GM23338 (cell line): ENCODE measurements around the gene DHRS12. TPM values are rescaled to one million over a fixed set of nuclear protein-coding genes. Genes with fewer than 3 reads are reported as not detected.

Experiments
- ATAC-seq: fragments of 200-7000 bp; cut with Tn5 transposase; 3 replicates; pipeline ENCODE4 v1.9.1; 2020
- DNase-seq: peaks from one replicate; pipeline ENCODE4 v3.0.0-alpha.2; 2015; ENCODE audit warnings: low spot score
- H2AFZ ChIP-seq: fragments of 200-600 bp; sonication (generic); 2 replicates; pipeline ENCODE4 v1.8.0; 2016; ENCODE audit warnings: antibody characterized with exemption, mild to moderate bottlenecking, moderate library complexity
- H3F3A ChIP-seq: fragments of 200-600 bp; sonication (generic); replicated peaks from 2 replicates; pipeline ENCODE4 v1.8.0; 2017; ENCODE audit warnings: antibody characterized with exemption, mixed run types, low read depth
- H3K27ac ChIP-seq: fragments of 200-600 bp; sonication (generic); 2 replicates; pipeline ENCODE4 v1.6.1; 2016; ENCODE audit warnings: low read depth
- H3K27me3 ChIP-seq: fragments of 200-600 bp; sonication (generic); 2 replicates; pipeline ENCODE4 v1.8.0; 2016; ENCODE audit warnings: mild to moderate bottlenecking, mixed run types, moderate library complexity; ENCODE audit not compliant: insufficient read depth
- H3K36me3 ChIP-seq: fragments of 200-600 bp; sonication (generic); 2 replicates; pipeline ENCODE4 v1.8.0; 2016; ENCODE audit warnings: mild to moderate bottlenecking; ENCODE audit not compliant: insufficient read depth
- H3K4me1 ChIP-seq: fragments of 200-600 bp; sonication (generic); 2 replicates; pipeline ENCODE4 v1.8.0; 2016; ENCODE audit warnings: mild to moderate bottlenecking, moderate library complexity; ENCODE audit not compliant: insufficient read depth
- H3K4me2 ChIP-seq: fragments of 200-600 bp; sonication (generic); 2 replicates; pipeline ENCODE4 v1.7.1; 2017; ENCODE audit warnings: mixed run types
- H3K4me3 ChIP-seq: fragments of 200-600 bp; sonication (generic); 2 replicates; pipeline ENCODE4 v1.6.1; 2016; ENCODE audit warnings: mixed run types
- H3K79me2 ChIP-seq: fragments of 200-600 bp; sonication (generic); replicated peaks from 2 replicates; pipeline ENCODE4 v1.8.0; 2017; ENCODE audit warnings: mild to moderate bottlenecking; ENCODE audit not compliant: insufficient read depth
- H3K9me2 ChIP-seq: fragments of 200-600 bp; sonication (generic); 2 replicates; pipeline ENCODE4 v1.8.0; 2017; ENCODE audit not compliant: insufficient read depth
- H4K20me1 ChIP-seq: fragments of 200-600 bp; sonication (generic); replicated peaks from 2 replicates; pipeline ENCODE4 v1.8.0; 2017; ENCODE audit warnings: mild to moderate bottlenecking; ENCODE audit not compliant: insufficient read depth
- H3K27ac Mint-ChIP-seq: 2 replicates; pipeline ENCODE4 v1.8.0; 2020; ENCODE audit warnings: inconsistent platforms, mild to moderate bottlenecking, moderate library complexity, mixed read lengths
- H3K27me3 Mint-ChIP-seq: 3 replicates; pipeline ENCODE4 v1.8.0; 2022; ENCODE audit warnings: low read depth, mild to moderate bottlenecking, moderate library complexity, mixed read lengths, inconsistent platforms; ENCODE audit not compliant: insufficient read depth, poor library complexity
- H3K36me3 Mint-ChIP-seq: 3 replicates; pipeline ENCODE4 v1.8.0; 2021; ENCODE audit warnings: low read depth, mild to moderate bottlenecking, inconsistent platforms, moderate library complexity, mixed read lengths
- H3K4me1 Mint-ChIP-seq: 3 replicates; pipeline ENCODE4 v1.8.0; 2020; ENCODE audit warnings: mild to moderate bottlenecking, inconsistent platforms, mixed read lengths
- H3K4me3 Mint-ChIP-seq: 3 replicates; pipeline ENCODE4 v1.8.0; 2021; ENCODE audit warnings: moderate library complexity, mild to moderate bottlenecking, inconsistent platforms, mixed read lengths
- H3K9me3 Mint-ChIP-seq: 3 replicates; pipeline ENCODE4 v1.8.0; 2020; ENCODE audit warnings: moderate library complexity, mild to moderate bottlenecking, inconsistent platforms, mixed read lengths
- CREB1 ChIP-seq: fragments of 250-450 bp; sonication (Bioruptor Pico); IDR thresholded peaks from 2 replicates; pipeline ENCODE4 v1.5.0; 2020; ENCODE audit warnings: low read depth, mild to moderate bottlenecking, moderate library complexity
- CTCF ChIP-seq, 2 experiments: fragments of 200-600 bp in 1 of 2; sonication (generic) in 1 of 2; conservative IDR thresholded peaks; 2 replicates each; pipeline versions ENCODE4 v1.5.1 to v1.6.1; 2016 to 2017; ENCODE audit warnings: antibody characterized with exemption in 2 of 2, low read depth in 2 of 2, mild to moderate bottlenecking in 2 of 2, moderate library complexity in 1 of 2
- ETS1 ChIP-seq: IDR thresholded peaks from 2 replicates; pipeline ENCODE4 v1.6.1; 2016; ENCODE audit warnings: antibody characterized with exemption
- EZH2 ChIP-seq: fragments of 200-600 bp; sonication (generic); IDR thresholded peaks from one replicate; pipeline ENCODE4 v1.8.0; 2017; ENCODE audit warnings: antibody characterized with exemption, mild to moderate bottlenecking, low read depth; ENCODE audit not compliant: unreplicated experiment
- EZH2phosphoT487 ChIP-seq: fragments of 200-600 bp; sonication (generic); IDR thresholded peaks from one replicate; pipeline ENCODE4 v1.8.1; 2018; ENCODE audit warnings: antibody characterized with exemption; ENCODE audit not compliant: unreplicated experiment
- JUNB ChIP-seq: IDR thresholded peaks from one replicate; pipeline ENCODE4 v1.6.1; 2016; ENCODE audit warnings: antibody characterized with exemption; ENCODE audit not compliant: unreplicated experiment
- NANOG ChIP-seq: IDR thresholded peaks from 2 replicates; pipeline ENCODE4 v1.6.1; 2016; ENCODE audit warnings: antibody characterized with exemption, borderline replicate concordance
- POLR2AphosphoS5 ChIP-seq: IDR thresholded peaks from 2 replicates; pipeline ENCODE4 v1.6.1; 2016; ENCODE audit warnings: antibody characterized with exemption, low read depth
- REST ChIP-seq: IDR thresholded peaks from one replicate; pipeline ENCODE4 v1.6.1; 2018; ENCODE audit warnings: antibody characterized with exemption; ENCODE audit not compliant: unreplicated experiment
- STAT1 ChIP-seq: IDR thresholded peaks from one replicate; pipeline ENCODE4 v1.6.1; 2016; ENCODE audit warnings: antibody characterized with exemption; ENCODE audit not compliant: unreplicated experiment
- ZNF114 ChIP-seq: fragments of 250-450 bp; sonication (Bioruptor Pico); IDR thresholded peaks from 2 replicates; pipeline ENCODE4 v1.5.0; 2020; ENCODE audit warnings: mild to moderate bottlenecking, moderate library complexity
- ZNF331 ChIP-seq: fragments of 250-450 bp; sonication (Bioruptor Pico); IDR thresholded peaks from 2 replicates; pipeline ENCODE4 v1.5.0; 2020; ENCODE audit warnings: low read depth, mild to moderate bottlenecking, moderate library complexity
- ZNF462 ChIP-seq: fragments of 250-450 bp; sonication (Bioruptor Pico); IDR thresholded peaks from 2 replicates; pipeline ENCODE4 v1.5.0; 2020; ENCODE audit warnings: mild to moderate bottlenecking, moderate library complexity
- polyA plus RNA-seq: library from polyadenylated mRNA; unstranded; fragments of >200 nt; fragmentation: Nextera tagmentation; extraction: Ambion mirVana; gene quantifications from 2 replicates; pipeline ENCODE4 v1.2.1, GENCODE V29; 2016
- total RNA-seq: library from RNA; depleted of rRNA; stranded (reverse); fragments of >200 nt; shearing (Covaris generic); gene quantifications from 2 replicates; pipeline ENCODE4 v1.2.3, GENCODE V29; 2014

The DHRS12 gene
- total and polyA plus RNA-seq, 2 experiments from 2014 or later: 4.6 to 12.2 TPM

- H3K4me1 Mint-ChIP-seq: peaks cover 8% of the 10 kb centered on the region
- no peaks in the 10 kb centered on the region for H3F3A ChIP-seq
- no peaks in the 10 kb centered on the region for H3K79me2 ChIP-seq
- H3K27ac ChIP-seq: no peak overlapping the region
- H3K4me2 ChIP-seq: no peak overlapping the region
- H3K36me3 ChIP-seq: peaks cover 25% of the 10 kb centered on the region
- no peaks in the 10 kb centered on the region; the same call in 1 of the 2 replicates for H3K4me1 ChIP-seq
- DNase-seq: no peak
- H3K36me3 Mint-ChIP-seq: peaks cover 31% of the 10 kb centered on the region
- no peak overlapping the region for H3K4me3 ChIP-seq
- TF ChIP-seq STAT1 (no peak), ZNF331 (CRISPR knock-in tag) (no peak), EZH2 (no peak), ZNF462 (no peak), POLR2AphosphoS5 (no peak), CREB1 (CRISPR knock-in tag) (no peak), JUNB (no peak), NANOG (no peak), EZH2phosphoT487 (no peak), ZNF114 (no peak), ETS1 (no peak), CTCF (conservative IDR thresholded peaks at IDR 0.05; ENCODE audit: low read depth in 2 of 2) (no peak), REST (no peak)
- no peak overlapping the region for H3K4me3 Mint-ChIP-seq
- no peaks in the 10 kb centered on the region for H3K9me3 Mint-ChIP-seq
- H2AFZ ChIP-seq: no peak overlapping the region
- peaks cover 7% of the 10 kb centered on the region for H3K27me3 Mint-ChIP-seq
- no peaks in the 10 kb centered on the region for H3K27me3 ChIP-seq
- ATAC-seq: no peak
- no peak overlapping the region for H3K27ac Mint-ChIP-seq
- H3K9me2 ChIP-seq: no peaks in the 10 kb centered on the region
- H4K20me1 ChIP-seq: peaks cover 7% of the 10 kb centered on the region; the same call in 1 of the 2 replicates
Measured at GRCh38 chr13:51737609-51738008, 66.4 kb downstream of the DHRS12 start.
